Measurements from ENCODE around the gene ABCA6.
"Not testable (repeated sequence)": the region's sequence is repeated elsewhere in the genome, so short reads cannot be mapped to it uniquely, and the experiment has no call there.

The ABCA6 gene, protein sequence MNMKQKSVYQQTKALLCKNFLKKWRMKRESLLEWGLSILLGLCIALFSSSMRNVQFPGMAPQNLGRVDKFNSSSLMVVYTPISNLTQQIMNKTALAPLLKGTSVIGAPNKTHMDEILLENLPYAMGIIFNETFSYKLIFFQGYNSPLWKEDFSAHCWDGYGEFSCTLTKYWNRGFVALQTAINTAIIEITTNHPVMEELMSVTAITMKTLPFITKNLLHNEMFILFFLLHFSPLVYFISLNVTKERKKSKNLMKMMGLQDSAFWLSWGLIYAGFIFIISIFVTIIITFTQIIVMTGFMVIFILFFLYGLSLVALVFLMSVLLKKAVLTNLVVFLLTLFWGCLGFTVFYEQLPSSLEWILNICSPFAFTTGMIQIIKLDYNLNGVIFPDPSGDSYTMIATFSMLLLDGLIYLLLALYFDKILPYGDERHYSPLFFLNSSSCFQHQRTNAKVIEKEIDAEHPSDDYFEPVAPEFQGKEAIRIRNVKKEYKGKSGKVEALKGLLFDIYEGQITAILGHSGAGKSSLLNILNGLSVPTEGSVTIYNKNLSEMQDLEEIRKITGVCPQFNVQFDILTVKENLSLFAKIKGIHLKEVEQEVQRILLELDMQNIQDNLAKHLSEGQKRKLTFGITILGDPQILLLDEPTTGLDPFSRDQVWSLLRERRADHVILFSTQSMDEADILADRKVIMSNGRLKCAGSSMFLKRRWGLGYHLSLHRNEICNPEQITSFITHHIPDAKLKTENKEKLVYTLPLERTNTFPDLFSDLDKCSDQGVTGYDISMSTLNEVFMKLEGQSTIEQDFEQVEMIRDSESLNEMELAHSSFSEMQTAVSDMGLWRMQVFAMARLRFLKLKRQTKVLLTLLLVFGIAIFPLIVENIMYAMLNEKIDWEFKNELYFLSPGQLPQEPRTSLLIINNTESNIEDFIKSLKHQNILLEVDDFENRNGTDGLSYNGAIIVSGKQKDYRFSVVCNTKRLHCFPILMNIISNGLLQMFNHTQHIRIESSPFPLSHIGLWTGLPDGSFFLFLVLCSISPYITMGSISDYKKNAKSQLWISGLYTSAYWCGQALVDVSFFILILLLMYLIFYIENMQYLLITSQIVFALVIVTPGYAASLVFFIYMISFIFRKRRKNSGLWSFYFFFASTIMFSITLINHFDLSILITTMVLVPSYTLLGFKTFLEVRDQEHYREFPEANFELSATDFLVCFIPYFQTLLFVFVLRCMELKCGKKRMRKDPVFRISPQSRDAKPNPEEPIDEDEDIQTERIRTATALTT (N-terminal part only)

DNA sequence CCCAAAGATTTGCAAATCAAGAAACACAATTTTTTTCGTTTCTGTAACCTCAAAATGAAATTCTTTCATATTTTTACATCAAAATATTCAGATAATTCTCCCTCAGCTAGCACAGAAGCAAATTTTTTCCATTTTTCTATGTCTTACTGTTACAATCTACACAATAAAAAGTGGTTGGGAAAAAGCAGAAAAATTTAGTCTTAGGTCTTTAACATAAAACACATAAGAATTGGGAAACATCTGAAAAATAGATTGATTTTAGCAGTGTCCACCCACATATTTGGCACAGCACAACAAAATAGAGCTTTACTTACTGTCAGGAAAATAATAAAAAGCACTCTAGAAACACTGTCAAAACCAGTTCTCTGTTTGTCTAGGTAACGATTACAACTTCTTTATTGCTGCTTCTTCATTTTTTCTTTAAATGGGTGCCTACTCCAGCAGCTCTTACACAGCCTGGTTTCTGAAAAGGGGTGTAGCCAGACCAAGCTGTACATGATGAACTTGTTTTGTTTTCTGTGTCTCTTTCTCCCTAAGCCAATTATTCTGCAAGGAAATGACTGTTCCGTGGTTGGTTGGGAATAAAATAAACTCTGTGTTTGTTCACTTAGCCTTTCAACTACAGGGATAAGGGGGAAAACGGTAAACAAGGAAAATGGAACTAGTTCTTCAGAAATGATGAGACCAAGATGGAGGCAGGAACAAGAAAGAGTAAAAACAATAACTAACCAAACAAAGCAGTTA lies at the start of gene ABCA6:
Gene ABCA6, minus strand, starts transcription at position 465 of the 744 bp plus-strand sequence. CDS start 1,192 bp downstream, outside the sequence.
- DNase-seq (ENCODE audit: low read depth in 1 of 2, low spot score in 1 of 2): no peak

DNA sequence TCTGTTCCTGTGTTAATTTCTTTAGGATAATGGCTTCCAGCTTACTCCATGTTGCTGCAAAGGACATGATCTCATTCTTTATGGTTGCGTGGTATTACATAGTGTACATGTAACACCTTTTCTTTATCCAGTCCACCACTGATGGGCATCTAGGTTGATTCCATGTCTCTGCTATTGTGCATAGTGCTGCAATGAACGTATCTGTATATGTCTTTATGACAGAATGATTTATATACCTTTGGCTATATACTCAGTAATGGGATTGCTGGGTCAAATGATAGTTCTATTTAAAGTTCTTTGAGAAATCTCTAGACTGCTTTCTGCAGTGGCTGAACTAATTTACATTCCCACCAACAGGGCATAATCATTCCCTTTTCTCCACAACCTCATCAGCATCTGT lies 47.1 kb upstream of the ABCA6 start:
- DNase-seq (ENCODE audit: low read depth in 1 of 2, low spot score in 1 of 2): no peak

DNA sequence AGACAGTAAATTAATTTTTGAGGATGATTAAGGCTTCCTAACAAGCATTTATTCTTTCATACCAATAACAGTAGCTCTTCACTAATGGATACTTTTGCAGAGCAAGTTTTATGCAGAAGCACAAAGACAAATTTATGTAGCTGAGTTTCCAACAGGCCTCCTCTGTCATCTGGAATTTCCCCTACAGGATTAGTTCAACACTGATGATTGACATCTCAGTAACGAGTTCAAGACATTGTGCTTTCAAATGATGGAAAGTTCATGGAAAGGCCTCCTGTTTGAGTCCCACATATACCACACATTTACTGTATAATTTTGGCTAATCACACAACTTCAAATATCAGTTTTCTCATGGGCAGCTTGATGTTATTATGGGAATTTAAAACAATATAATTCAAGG lies 46.4 kb upstream of the ABCA6 start:
- no peak for DNase-seq (ENCODE audit: low read depth in 1 of 2, low spot score in 1 of 2)

DNA sequence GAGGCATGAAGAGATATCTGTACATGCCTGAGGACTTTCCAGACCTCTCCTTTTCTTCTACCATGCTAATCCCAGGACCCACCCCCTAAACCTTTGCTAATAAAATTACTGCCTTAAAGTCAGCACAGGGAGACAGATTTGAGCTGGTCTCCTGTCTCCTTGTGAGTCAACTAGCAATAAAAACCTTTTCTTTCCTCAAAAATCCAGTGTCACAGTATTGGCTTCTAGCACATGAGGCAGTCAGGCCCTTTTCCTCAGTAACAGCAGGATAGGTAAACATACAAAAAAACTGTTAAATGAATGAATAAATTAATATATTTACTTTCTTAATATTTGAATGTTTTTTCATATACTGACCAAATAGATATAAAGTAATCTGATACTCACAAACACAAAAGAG lies 45.6 kb upstream of the ABCA6 start:
- DNase-seq (ENCODE audit: low read depth in 1 of 2, low spot score in 1 of 2): no peak

DNA sequence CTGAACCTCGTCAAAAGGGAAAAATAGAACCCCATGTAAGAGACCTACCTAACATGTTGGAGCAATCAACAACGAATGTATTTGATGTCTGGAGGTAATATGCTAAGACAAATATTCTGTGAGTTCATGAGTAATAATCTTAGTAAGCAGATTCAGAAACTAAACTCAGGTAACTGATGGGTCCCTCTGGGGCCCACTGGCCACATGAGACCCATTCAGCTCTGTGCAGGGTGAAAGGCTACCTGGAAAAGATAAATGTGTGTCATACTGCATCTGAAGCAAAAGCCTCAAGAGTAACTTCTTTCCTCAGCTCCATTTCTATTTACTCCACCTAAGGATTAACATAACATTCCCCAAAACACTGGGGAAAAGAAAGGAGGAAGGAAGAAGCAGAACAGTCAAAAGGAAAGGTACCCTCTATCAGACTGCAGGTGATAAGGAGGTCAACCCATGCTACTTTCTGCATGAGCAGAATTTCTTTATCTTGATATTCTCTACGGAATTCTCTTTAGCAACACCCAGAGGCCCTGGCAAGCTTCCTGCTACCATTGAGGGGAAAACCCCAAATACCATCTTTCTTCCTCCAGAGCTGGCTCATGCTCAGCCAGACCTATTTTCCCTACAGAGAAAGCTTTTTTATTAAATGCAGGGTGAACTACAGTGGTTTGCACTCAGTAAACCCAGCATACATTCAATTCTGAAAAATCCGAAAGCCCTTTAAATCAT lies 37.7 kb upstream of the ABCA6 start:
- DNase-seq (ENCODE audit: low read depth in 1 of 2, low spot score in 1 of 2): no peak

DNA sequence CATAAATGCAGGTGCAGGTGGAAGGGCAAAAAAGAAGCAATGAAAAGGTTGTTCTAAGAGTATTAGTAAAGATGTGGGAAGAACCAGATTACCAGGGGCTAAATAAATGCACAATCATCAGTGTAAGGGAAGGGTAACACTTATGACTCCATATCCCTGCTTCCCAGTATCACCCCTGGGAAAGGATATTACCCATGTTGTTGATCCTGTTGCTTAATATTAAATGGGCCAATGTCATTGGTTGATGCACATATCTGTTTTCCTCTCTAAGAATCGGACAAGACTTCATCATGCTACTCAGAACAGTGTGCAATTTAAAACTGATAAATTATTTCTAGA lies 34.7 kb upstream of the ABCA6 start:
- no peak for DNase-seq (ENCODE audit: low read depth in 1 of 2, low spot score in 1 of 2)

DNA sequence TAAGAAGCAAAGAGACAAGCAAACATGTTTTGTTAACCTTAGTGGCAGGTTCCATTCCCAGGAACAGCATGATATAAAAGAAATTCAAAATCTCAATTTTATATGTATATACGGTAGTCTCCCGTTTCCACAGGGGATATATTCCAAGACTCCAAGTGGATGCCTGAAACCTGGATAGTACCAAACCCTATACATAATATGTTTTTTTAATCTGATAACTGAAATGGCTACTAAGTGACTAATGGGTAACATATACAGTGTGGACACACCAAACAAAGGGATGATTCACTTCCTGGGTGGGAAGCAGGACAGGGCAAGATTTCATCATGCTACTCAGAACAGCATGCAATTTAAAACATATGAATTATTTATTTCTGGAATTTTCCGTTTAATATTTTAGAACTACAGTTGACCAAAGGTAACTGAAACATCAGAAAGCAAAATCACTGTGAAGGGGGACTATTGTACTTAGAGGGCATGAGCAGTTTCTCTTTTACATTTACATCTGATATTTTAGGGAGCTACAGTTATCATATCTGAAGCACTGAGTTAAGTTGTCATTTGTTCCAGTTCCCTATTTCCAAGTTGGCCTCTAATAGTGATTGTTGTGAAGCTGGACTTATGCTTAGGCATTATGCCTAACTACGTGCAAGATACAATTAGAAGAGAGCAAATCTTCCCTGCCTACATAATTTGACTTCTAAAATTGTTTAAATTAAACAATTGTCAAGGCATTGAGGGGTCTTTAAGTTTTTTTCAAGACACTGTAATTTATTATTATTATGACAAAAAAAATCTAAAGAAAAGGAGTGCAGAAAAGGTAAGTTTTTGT lies 34.1 kb upstream of the ABCA6 start:
- DNase-seq (ENCODE audit: low read depth in 1 of 2, low spot score in 1 of 2): no peak

DNA sequence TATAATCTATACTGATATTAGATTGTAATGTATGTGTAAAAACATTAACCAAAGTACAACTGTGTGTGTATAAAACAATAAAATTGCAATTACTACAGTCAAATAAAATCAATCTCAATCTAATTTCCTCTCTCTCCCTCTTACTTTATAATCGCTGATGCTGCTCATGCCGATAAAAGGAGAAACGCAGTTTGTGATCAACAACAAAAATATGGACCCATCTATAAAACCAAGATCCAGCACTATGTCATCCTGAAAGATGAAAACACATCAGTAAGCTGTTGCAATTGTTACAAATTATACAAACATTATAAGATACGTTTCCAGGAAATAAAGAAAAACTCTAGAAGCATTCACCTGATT lies 33.5 kb upstream of the ABCA6 start:
- DNase-seq (ENCODE audit: low read depth in 1 of 2, low spot score in 1 of 2): no peak

DNA sequence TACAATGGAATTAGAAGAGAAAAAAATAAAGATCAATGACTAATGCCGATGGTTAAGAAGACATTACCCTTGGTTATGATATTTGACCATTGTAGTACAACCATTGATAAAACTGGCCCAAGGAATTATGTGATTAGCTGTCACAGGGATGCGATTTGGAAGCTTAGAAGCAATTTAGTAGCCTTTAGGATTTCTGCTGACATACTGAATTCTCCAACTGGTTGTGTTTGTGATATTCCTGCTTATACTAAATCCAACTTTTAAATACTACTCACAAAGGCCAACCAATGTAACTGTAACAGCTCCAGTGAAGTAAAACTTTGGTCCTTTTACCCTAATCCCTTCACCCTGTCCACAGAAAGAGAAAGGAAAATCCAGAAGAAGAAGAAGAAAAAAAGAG lies 31.4 kb upstream of the ABCA6 start:
- no peak for DNase-seq (ENCODE audit: low read depth in 1 of 2, low spot score in 1 of 2)

DNA sequence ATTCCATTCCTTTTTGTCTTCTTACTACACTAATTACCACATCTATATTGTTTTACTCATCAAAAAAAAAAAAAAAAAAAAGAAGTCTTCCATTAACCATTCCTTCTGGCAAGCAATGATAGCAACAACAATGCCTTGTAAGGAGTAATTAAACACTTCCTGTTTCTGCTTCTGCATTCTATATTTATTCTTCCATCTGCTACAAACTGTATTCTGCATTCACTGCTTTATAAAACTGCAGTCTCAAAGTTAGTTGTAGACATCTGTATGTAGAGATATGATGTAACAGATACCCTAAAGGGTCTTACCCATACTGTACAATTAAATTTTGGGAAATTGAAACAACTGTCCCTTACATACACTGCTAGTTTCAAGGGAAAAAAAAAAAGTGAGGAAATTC lies 28.7 kb upstream of the ABCA6 start:
- DNase-seq (ENCODE audit: low read depth in 1 of 2, low spot score in 1 of 2): no peak

DNA sequence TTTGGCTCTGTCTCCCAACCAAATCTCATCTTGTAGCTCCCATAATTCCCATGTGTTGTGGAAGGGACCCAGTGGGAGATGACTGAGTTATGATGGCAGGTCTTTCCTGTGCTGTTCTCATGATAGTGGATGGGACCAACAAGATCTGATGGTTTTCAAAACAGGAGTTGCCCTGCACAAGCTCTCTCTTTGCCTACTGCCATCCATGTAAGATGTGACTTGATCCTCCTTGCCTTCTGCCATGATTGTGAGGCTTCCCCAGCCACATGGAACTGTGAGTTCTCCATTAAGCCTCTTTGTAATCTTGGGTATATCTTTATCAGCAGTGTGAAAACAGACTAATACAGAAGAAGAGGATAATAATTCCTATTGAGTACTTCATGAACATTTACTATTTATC lies 26.9 kb upstream of the ABCA6 start:
- DNase-seq (ENCODE audit: low read depth in 1 of 2, low spot score in 1 of 2): not testable (repeated sequence)

DNA sequence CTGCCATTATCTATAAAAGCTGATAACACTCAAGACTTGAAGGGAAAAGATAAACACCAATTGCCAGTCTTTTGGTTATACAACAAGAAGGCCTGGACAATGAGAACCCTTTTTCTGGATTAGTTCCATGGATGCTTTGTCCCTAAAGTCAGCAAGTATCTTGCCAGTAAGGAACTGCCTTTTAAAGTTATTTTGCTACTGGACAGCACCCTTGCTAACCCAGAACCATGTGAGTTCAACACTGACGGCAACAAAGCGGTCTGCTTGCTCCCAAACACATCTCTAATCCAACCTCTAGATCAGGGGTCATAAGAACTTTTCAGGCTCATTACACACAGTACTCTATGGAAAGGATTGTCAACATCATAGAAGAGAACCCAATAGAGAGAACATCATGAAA lies 25.3 kb upstream of the ABCA6 start:
- no peak for DNase-seq (ENCODE audit: low read depth in 1 of 2, low spot score in 1 of 2)

DNA sequence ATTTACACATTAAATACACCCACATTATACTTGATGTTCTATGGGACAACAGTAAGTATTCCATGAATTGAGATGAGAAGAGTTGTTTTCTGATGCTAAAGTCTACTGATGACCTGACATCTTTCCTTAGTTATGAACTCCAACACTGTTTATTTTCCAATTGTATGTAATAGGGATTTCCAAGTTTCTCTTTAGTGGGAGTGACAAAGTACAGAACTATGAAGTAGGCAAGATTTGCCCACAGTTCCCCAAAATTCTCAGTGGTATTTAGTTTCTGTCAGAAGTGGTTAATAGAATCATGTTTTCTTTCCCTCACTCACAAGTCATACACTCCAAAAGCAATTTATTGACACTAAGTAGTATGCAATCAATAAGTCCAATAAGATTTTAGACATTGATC lies 22.5 kb upstream of the ABCA6 start:
- no peak for DNase-seq (ENCODE audit: low read depth in 1 of 2, low spot score in 1 of 2)

DNA sequence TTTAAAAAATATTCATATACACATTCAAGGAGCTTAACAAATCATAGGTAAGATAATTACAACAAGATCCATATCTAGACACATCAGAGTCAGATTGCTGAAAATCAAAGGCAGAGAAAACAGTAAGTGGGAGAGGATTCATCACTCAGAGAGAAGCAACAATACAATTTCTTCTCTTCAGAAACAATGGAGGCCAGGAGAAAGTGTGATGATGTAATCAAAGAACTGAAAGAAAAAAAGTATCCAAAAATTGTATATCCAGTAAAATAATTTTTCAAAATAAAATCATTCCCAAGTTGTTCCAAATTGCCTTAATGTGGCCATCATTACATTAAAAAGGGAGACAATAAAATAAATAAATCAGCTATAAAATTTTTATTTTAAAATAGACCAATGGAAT lies 17.7 kb upstream of the ABCA6 start:
- no peak for DNase-seq (ENCODE audit: low read depth in 1 of 2, low spot score in 1 of 2)

DNA sequence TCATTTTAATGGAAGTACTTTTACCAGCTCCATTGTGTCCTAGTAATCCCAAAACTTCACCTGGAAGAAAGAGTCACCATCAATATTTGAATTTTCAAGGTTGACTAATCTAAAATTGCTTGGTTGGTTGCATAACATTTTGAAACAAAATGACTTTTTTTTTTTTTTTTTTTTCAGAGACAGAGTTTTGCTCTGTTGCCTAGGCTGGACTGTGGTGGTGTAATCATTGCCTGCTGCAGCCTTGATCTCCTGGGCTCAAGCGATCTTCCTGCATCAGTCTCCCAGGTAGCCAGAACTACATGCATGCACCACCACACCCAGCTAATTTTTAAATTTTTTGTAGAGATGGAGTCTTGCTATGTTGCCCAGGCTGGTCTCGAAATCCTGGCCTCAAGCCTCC lies 12.6 kb upstream of the ABCA6 start:
- no peak for DNase-seq (ENCODE audit: low read depth in 1 of 2, low spot score in 1 of 2)

DNA sequence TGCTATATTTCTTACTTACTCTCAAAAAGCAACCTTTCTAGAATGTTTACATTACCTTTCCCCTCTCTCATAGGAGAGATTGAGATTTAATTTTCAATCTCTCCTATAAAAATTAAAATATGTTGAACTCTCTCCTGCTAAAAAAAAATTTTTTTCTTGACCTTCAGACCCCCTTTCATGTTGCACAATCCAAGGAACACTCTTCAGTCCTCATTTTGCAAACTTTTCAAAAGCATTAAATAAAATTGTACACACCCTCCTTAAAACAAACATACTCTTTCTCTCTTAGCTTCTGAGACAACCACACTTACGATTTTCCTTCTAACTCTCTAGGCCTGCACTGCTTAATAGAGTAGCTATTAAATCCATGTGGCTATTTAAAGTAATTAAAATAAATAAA lies 8.6 kb upstream of the ABCA6 start:
- DNase-seq (ENCODE audit: low read depth in 1 of 2, low spot score in 1 of 2): no peak

DNA sequence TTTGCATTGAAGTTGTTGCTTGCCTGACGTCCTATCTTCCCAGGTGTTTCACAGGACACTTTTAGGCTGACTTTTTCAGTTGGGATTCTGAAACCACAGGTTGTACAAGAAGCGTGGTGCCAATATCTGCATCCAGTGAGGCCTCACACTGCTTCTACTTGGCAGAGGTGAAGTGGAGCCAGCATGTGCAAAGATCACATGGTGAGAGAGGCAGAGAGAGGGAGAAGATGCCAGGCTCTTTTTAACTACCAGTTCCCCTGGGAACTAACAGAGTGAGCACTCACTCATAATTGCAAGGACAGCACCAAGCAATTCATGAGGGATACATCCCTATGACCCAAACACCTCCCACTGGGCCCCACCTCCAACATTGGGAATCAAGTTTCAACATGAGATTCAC lies 5.8 kb upstream of the ABCA6 start:
- no peak for DNase-seq (ENCODE audit: low read depth in 1 of 2, low spot score in 1 of 2)

DNA sequence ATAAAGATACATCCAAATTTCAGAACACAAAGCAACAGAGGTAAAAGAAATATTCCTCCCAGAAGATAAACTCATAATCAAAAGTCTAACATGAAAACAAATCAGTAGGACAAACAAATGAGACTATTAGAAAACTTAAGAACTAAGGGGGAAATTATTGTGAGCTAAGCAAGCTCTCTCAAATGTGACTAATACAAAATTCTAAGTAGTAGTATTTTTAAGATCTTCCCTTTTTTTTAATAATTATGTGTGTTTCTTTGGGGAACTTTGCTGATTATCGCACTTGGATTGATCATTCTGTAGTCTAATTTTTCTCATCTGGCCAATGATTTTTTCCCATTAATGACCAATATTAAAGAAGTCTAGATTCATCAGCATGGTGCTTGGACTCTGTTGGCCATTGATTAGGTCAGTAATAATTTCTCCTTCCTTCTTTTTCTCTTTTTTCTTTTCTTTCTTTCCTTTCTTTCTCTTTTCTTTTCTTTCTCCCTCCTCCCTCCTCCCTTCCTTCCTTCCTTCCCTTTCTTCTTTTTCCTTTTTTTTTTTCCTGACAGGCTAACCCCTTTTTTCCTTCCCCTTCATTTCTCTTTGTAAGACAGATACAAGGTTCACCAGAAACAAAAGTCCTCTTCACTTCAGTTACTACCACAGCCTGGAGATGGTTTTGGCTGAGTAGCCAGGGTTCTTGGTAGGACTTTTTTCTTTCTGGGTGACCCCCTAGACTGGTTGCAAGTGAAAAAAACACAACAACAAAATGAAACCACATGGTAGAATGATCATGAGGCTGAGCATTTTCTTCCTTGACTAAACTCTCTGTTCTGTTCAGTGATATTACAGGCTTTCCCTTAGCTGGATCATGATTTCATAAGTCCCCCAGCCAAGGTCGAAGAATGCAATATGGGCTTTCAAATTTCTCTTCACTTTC lies 2.9 kb upstream of the ABCA6 start:
- DNase-seq (ENCODE audit: low read depth in 1 of 2, low spot score in 1 of 2): no peak

All from stimulated activated CD4-positive, alpha-beta T cell treated with anti-CD3 and anti-CD28 coated beads, Interleukin-15, amount 100 ng/mL, for 1 hour (primary cell).